Measurements from ENCODE around the gene MYLK.

DNA sequence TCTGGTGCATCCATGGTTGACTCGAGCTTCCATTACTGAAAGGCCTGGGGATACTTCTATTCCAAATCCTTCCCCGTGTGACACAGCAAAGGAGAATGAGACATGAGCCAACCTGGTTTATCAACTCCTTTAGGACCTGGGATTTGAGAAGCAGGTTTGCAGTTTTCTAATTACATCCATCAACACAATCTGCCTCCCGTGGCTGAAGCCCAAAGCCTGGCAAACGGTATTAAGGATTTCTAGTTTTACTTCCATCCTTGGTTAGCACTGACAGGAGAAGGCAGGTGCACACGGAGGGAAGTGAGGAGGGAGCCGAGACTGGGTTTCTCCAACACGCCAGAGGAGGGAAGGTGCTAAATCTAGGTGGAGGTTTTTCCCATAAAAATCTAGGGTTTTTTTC lies 79.0 kb downstream of the MYLK start:
- TF ChIP-seq, protein P1, sequence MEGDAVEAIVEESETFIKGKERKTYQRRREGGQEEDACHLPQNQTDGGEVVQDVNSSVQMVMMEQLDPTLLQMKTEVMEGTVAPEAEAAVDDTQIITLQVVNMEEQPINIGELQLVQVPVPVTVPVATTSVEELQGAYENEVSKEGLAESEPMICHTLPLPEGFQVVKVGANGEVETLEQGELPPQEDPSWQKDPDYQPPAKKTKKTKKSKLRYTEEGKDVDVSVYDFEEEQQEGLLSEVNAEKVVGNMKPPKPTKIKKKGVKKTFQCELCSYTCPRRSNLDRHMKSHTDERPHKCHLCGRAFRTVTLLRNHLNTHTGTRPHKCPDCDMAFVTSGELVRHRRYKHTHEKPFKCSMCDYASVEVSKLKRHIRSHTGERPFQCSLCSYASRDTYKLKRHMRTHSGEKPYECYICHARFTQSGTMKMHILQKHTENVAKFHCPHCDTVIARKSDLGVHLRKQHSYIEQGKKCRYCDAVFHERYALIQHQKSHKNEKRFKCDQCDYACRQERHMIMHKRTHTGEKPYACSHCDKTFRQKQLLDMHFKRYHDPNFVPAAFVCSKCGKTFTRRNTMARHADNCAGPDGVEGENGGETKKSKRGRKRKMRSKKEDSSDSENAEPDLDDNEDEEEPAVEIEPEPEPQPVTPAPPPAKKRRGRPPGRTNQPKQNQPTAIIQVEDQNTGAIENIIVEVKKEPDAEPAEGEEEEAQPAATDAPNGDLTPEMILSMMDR (IDR thresholded peaks at IDR 0.05) = no peak
- no peak for TF ChIP-seq POLR2A (IDR thresholded peaks at IDR 0.05)
